Glomerular endothelial cell (primary cell): Measurements from ENCODE around the gene LTBP2. TPM values are rescaled to one million over a fixed set of nuclear protein-coding genes. Genes with fewer than 3 reads are reported as not detected.

Experiments
- DNase-seq: peaks from one replicate; pipeline ENCODE4 v3.0.0-alpha.2; 2011; ENCODE audit warnings: low read depth, low spot score; ENCODE audit errors: extremely low read depth
- total RNA-seq: library from RNA; depleted of rRNA; stranded (reverse); fragments of >200 nt; gene quantifications from 2 replicates; pipeline ENCODE4 v1.2.3, GENCODE V29; 2015

LTBP2 gene
- total RNA-seq, 1 donor from 2014 or later = 261 TPM

DNA sequence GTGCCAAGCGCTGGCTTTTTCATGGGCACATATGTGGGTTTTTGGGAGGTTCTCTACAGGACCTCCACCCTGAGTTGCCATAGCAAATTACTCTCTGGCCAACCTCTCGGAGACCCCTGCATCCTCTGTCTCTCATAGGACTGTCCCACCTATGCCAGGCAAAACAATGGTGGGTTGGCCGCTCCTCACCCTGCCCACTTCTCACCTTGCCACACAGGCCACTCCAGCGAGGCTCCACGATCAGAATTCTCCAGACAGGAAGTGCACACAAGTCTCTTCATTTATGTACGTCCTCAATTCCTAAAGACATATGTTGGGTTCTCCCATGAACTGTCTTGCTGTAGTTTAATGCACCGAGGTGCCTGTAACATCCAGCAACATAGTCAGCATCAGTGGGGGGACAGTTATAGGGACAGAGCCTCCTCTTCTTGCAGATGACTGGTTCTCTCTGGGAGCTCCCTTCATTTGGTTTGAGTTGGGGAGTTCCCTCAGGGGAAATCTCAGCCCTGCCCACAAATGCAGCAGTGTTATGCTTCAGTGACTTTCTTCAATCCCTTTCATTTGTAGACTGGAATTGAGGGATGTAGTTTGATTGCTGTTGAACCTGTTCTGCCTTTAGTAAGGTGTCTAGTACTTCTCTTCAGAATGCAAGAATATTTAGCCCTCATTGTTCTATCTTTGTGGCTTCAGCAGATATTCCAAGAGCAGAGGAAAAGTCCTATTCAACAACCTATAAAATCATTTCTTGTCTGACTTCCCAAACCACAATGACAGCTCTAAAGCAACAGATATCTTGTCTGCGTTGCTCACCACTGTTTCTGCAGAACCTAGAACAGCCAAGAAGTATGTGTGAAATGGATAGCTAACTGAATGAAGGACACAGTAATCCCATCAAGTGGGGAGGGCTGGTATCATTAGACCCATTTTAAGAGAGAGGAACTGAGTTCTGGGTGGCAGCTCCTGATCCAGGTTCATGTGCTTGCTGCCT, 2.8 kb upstream of the LTBP2 start:
- DNase-seq = no peak

DNA sequence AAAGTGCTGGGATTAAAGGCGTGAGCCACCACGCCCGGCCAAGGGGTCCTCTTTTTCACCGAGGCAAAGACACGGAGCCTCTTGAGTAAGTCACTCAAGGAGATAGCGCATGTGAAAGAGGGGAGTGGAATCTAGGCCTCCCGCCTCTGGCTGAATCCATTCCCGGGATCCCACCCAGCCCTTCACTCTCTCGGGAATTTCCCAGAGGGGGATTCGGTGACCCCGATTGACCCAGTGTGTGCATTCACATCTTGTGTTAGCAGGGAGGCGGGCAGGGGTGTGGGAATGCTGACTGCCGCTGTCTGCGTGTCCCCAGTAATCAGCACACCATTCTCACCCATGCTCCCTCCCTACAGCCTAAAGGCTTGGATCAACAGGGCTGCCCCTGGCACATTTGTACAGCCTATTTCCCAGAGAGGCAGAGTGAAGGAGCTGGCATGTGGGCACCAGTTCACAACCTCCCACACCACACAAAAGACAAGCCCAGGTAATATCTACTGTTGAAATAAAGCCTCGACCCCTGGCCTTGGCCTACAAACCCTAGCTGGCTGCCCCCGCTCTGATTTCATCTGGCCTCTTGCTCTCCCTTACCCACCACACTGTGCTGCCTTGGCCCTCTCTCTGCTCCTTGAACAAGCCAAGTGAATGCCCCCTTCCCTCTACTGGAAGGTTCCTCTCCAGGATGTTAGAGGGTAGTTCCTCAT, 1.3 kb upstream of the LTBP2 start:
- no peak for DNase-seq

DNA sequence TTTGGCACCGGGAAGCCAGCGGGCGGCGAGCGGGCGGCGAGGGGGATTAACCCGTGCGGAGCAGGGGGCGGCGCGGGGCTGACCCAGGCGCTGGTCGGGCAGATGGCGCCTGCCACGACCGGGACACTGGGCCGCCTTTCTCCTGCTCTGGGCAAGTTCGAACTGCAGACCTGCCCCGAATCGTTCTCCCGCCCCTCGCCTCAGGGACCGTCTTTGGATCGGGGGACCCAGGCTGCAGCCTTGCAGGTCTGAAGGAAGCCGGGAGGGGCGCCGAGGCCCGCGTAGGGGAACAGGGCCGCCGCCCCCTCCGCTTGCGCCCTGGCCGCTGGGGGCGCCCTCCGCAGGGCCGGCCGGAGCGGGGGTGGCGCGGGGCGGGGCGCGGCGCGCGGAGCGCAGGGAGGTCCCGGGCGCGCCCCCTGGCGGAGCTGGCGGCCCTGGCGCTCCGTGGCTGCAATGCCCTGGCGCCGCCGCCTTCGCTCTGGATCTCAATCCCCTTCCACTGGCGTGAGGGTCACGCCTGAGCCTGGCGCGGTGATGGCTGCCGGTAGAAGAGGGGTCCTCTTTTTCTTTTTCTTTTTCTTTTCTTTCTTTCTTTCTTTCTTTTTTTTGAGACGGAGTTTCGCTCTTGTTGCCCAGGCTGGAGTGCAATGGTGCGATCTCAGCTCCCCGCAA, 449 bp upstream of the LTBP2 start:
- no peak for DNase-seq

GRCh38 chr14:74610866-74611649, 979 bp downstream of the LTBP2 start:
- no peak for DNase-seq

DNA sequence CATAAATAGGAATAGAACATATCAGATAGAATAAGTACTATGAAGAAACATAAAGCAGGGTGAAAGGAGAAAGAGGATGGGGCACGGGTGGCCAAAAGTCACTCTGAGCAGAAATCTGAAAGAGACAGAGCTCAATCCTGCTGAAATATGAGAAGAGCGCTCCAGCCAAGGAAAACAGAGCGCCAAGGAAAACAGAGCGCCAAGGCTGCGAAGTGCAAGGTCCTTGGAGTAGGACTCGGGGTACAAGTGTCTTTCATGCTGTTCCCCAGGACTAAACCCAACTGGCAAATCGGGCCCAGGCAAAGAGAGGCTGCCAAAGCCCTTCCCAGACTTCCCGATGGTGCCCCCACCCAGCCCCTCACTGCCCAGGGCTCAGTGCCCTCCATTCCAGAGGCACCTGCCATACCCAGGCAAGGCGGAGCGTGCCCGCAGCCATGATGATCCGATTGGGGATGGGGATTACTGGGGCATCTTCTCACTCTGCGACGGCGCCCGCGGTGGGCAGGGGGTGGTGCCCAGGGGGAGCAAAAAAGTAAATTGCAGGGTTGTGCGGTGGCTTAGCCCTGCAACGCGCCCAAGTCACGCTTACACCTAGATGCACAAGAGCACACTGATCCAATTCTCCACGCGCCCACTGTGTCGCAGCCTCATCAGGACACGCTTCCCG, 1.7 kb downstream of the LTBP2 start:
- DNase-seq = no peak

DNA sequence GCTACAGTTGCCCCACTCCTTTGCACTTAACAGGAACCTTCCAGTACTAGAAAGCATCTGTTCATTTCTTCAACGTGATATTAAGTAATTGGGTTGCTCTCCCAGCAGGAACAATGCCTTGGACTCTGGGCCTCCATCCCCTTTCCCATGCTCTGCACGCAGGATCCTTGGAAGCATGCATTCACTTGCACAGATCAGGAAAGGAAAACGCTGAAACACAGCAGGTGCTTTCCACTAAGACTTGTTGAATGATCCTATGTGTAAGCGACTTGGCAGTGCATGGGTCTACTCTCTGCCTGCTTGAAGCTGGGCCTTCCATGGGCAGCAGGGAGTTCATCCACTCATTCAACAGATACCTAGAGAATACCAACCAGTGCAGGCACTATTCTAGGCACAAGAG, 2.3 kb downstream of the LTBP2 start:
- DNase-seq = no peak

DNA sequence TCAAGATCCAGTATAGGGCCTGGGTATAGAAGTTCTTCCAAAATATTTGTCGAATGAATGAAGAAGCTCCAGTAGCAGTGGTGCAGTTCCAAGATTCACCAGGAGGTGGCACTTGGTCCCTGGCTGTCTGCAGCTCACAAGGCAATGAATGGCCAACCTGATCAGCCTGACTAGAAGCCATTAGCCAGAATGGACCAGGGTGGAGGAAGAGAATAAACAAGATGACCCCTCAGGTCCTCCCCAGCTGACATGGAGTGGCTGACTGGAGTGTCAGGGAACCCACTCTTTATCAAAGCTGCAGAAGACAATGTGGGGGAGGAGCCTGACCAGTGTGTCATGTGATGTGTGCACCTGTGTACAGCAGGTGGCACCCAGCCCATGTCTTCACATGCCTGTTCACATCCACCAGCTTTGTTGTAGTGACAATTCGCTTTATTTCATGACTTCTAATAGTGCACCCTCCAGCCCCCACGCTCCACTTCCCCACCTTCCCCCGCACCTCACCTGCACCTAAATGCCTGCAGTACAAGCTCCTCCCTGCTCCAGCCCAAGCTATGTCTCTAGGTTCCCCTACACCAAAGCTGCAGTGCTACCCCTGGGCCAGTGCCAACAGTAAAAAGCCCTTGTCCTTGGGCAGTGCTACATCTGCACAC, 3.0 kb downstream of the LTBP2 start:
- DNase-seq = peak; percentile 81

- DNase-seq = no peak
These were observed 5.3 kb downstream of the LTBP2 start for GRCh38 chr14:74606727-74607126.

- DNase-seq = no peak
These were observed 6.4 kb downstream of the LTBP2 start for GRCh38 chr14:74605531-74606223.

DNA sequence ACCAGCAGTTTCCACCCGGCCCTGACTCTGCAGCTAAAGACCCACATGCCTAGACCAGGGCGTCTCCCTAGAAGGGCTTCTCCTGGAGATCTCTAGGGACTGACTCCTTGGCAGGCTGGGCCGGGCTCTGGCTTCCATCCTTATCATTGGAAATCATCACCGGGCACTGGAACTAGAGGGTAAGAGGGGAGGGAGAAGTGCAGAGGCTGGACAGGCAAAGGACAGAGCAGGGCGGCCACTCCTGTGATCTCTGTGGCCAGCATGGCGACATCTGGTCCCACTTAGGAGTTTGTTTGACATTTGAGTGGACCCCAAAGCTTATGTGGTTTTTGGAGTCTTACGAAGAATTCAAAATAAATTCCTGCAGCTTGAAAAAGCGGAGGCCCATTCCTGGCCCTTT, 7.1 kb downstream of the LTBP2 start:
- no peak for DNase-seq

- DNase-seq = no peak
These were observed 7.9 kb downstream of the LTBP2 start for GRCh38 chr14:74604157-74604556.

DNA sequence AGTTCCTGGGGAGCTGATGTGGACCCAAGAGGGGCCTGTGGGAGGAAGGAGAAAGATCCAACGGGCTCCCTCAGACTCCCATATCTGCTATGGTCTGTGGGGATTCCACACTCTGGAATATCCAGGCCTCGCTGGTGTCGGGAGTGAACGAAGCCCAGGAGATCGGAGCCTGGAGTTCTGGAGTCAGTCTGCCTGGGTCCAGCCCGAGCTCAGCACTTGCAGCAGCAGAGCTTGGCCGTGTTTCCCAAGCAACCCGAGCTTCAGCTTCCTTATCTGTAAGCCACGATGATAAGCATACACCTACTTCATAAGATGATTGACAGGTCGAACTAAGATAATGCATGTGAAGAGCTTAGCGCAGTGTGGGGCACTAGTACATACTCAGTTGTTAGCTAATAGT, 10.1 kb downstream of the LTBP2 start:
- DNase-seq = no peak

- DNase-seq = no peak
These were observed 12.1 kb downstream of the LTBP2 start for GRCh38 chr14:74599946-74600345.

- no peak for DNase-seq
These were observed 12.7 kb downstream of the LTBP2 start for GRCh38 chr14:74599321-74599761.

GRCh38 chr14:74596741-74597450, 15.1 kb downstream of the LTBP2 start:
- DNase-seq = no peak

GRCh38 chr14:74595006-74595735, 16.9 kb downstream of the LTBP2 start:
- DNase-seq = no peak

- DNase-seq = no peak
These were observed 17.4 kb downstream of the LTBP2 start for GRCh38 chr14:74594606-74595005.

GRCh38 chr14:74594029-74594428, 18.0 kb downstream of the LTBP2 start:
- DNase-seq = no peak
